Breast epithelium (tissue), 4 donors: ENCODE data around the gene SH3D19. TPM values are rescaled to one million over a fixed set of nuclear protein-coding genes. Genes with fewer than 3 reads are reported as not detected.
"Not testable (repeated sequence)": the region's sequence is repeated elsewhere in the genome, so short reads cannot be mapped to it uniquely, and the experiment has no call there.

Experiments
- DNase-seq, 2 donors: peaks; one replicate each; pipeline ENCODE4 v3.0.0-alpha.2; 2019; ENCODE audit warnings: low spot score in 2 of 2
- H3K27ac ChIP-seq, 2 donors: fragments of 200-600 bp; sonication (generic) in 1 of 2; one replicate each; pipeline ENCODE4 v1.5.1; 2016 to 2019; ENCODE audit warnings: mild to moderate bottlenecking in 1 of 2
- H3K27me3 ChIP-seq, 2 donors: fragments of 200-600 bp; sonication (generic) in 1 of 2; one replicate each; pipeline versions ENCODE4 v1.5.1 to v1.6.0; 2017 to 2019; ENCODE audit warnings: control low read depth in 1 of 2, mild to moderate bottlenecking in 1 of 2
- H3K36me3 ChIP-seq: fragments of 200-600 bp; one replicate; pipeline ENCODE4 v1.5.1; 2019
- H3K4me1 ChIP-seq, 2 donors: fragments of 200-600 bp; sonication (generic); one replicate each; pipeline ENCODE4 v1.5.1; 2016 to 2019; ENCODE audit warnings: control low read depth in 1 of 2
- H3K4me3 ChIP-seq, 3 donors: fragments of 200-600 bp; sonication (generic); 1 replicate in 2 of 3; 2 replicates in 1 of 3; pipeline ENCODE4 v1.5.1; 2016 to 2019; ENCODE audit warnings: mild to moderate bottlenecking in 3 of 3, moderate library complexity in 2 of 3
- H3K9me3 ChIP-seq, 2 donors: fragments of 200-600 bp; sonication (generic) in 1 of 2; one replicate each; pipeline ENCODE4 v1.5.1; 2016 to 2019; ENCODE audit warnings: control low read depth in 1 of 2
- POLR2A ChIP-seq: fragments of 450-650 bp; IDR thresholded peaks from one replicate; pipeline ENCODE4 v1.6.1; 2016; ENCODE audit warnings: antibody characterized with exemption, mild to moderate bottlenecking, moderate library complexity
- POLR2AphosphoS5 ChIP-seq, 3 donors: sonication (generic); formaldehyde crosslinking; IDR thresholded peaks; one replicate each; pipeline ENCODE4 v1.6.1; 2017; ENCODE audit warnings: antibody characterized with exemption in 3 of 3
- intact Hi-C: fragments of 100-400 bp; cut with DNase I; formaldehyde crosslinking; loops from one replicate; pipeline ENCODE4 v1.15.1; 2023; ENCODE audit warnings: low total_unique reads
- total RNA-seq, 3 donors: library from RNA; depleted of rRNA; stranded (reverse); fragments of >200 nt; gene quantifications; one replicate each; pipeline ENCODE4 v1.1.0, GENCODE V29; 2016
- TF ChIP-seq, protein P1 (sequence below), 3 donors: fragments of 450-650 bp; IDR thresholded peaks; one replicate each; pipeline ENCODE4 v1.5.1; 2016 to 2017; ENCODE audit warnings: antibody characterized with exemption in 3 of 3, mild to moderate bottlenecking in 3 of 3, moderate library complexity in 3 of 3

Gene SH3D19
- total RNA-seq, 3 donors from 2014 or later: 82.9 to 297 (median 113) TPM

DNA sequence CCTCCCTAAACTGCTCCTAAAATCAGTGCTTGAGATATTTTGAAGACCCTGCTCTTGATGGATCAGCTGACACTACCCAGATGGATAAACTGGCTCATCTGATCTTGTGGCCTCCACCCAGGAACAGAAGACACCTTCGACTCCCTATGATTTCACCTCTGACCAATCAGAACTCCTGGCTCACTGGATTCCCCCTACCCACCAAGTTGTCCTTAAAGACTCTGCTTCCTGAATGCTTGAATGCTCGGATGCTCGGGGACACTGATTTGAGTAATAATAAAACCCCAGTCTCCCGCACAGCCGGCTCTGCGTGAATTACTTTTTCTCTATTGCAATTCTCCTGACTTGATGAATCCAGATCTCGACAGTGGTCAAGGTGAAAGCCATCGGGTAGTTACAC, 237.9 kb downstream of the SH3D19 start:
- H3K36me3 ChIP-seq: no peaks in the 10 kb centered on the region
- H3K27me3 ChIP-seq: no peaks in the 10 kb centered on the region
- intact Hi-C loops: no loop called here
- no peak for DNase-seq
- no peak overlapping the region for H3K27ac ChIP-seq
- H3K4me1 ChIP-seq: no peaks in the 10 kb centered on the region
- H3K4me3 ChIP-seq: no peak overlapping the region
- H3K9me3 ChIP-seq: no peaks in the 10 kb centered on the region
- TF ChIP-seq POLR2AphosphoS5 (IDR thresholded peaks at IDR 0.05) (no peak), POLR2A (no peak)
- TF ChIP-seq, protein P1, sequence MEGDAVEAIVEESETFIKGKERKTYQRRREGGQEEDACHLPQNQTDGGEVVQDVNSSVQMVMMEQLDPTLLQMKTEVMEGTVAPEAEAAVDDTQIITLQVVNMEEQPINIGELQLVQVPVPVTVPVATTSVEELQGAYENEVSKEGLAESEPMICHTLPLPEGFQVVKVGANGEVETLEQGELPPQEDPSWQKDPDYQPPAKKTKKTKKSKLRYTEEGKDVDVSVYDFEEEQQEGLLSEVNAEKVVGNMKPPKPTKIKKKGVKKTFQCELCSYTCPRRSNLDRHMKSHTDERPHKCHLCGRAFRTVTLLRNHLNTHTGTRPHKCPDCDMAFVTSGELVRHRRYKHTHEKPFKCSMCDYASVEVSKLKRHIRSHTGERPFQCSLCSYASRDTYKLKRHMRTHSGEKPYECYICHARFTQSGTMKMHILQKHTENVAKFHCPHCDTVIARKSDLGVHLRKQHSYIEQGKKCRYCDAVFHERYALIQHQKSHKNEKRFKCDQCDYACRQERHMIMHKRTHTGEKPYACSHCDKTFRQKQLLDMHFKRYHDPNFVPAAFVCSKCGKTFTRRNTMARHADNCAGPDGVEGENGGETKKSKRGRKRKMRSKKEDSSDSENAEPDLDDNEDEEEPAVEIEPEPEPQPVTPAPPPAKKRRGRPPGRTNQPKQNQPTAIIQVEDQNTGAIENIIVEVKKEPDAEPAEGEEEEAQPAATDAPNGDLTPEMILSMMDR (IDR thresholded peaks at IDR 0.05): no peak

DNA sequence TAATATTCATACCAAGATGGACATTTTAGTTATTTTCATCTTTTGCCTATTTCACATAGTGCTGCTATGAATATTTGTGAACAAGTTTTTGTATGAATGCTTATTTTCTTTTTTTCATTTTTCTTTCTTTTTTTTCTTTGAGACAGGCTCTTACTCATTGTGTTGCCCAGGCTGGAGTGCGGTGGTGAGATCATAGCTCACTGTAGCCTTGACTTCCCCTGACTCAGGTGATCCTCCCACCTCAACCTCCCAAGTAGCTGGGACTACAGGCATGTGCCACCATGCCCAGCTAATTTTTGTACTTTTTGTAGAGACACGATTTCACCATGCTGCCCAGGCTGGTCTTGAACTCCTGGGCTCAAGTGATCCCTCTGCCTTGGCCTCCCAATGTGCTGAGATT, 247.4 kb downstream of the SH3D19 start:
- intact Hi-C loops, DNase-seq: not testable (repeated sequence)

DNA sequence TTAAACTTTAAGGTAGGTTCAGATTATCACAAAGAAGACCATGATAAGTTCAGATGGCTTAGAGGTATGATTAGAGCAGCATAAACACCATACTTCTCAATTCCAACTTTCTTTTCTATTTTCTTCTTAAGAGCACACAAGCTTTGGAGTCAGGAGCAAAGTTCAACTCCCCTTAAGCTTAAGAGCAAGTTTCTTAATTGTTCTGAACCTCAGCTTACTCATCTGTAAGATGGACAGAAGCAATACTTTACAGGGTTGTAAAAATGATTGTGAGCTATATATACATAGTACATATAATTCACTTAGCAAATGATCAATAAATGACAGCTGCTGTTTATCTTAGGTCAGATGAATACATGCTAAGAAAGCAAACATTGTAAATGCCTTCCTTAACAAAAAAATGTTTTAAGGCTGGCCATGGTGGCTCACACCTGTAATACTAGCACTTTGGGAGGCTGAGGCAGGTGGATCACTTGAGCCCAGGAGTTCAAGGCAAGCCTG, 250.9 kb downstream of the SH3D19 start:
- no peak overlapping the region for H3K4me3 ChIP-seq
- no peak for DNase-seq
- intact Hi-C loops: no loop called here
- no peaks in the 10 kb centered on the region for H3K36me3 ChIP-seq
- H3K4me1 ChIP-seq: no peaks in the 10 kb centered on the region
- H3K27ac ChIP-seq: no peak overlapping the region
- H3K9me3 ChIP-seq: no peaks in the 10 kb centered on the region
- no peaks in the 10 kb centered on the region for H3K27me3 ChIP-seq
- TF ChIP-seq POLR2AphosphoS5 (IDR thresholded peaks at IDR 0.05) (no peak), POLR2A (no peak)
- TF ChIP-seq, protein P1 (IDR thresholded peaks at IDR 0.05): no peak

More for the DNA sequence above, 247.4 kb downstream of the SH3D19 start:
- H3K9me3 ChIP-seq, H3K27ac ChIP-seq, H3K4me3 ChIP-seq, H3K36me3 ChIP-seq, H3K27me3 ChIP-seq, H3K4me1 ChIP-seq: not testable (repeated sequence)

Other genes starting within 250 kb of the SH3D19 start
- 1,000 to 10,000 TPM; 3,228 to 5,074 (median 4,710) TPM for gene RPS3A, start 226.0 kb downstream of the SH3D19 start, total RNA-seq
- gene PRSS48, start 48.4 kb downstream of the SH3D19 start, total RNA-seq: not detected
- gene FHIP1A, start 83.6 kb upstream of the SH3D19 start, total RNA-seq: 10 to 100 TPM in 2 of 3 donors, under 1 TPM in 1; 0.32 to 50.2 (median 22.3) TPM